Body of pancreas (tissue), 4 donors: Measurements from ENCODE around the gene DTNA. TPM values are rescaled to one million over a fixed set of nuclear protein-coding genes. Genes with fewer than 3 reads are reported as not detected.

ENCODE experiments used
- ATAC-seq: fragments of 150-250 bp; one replicate; pipeline ENCODE4 v1.9.1; 2016
- DNase-seq, 4 donors: peaks; one replicate each; pipeline ENCODE4 v3.0.0-alpha.2; 2019
- H3K27ac ChIP-seq, 4 donors: fragments of 200-600 bp; sonication (generic); 1 replicate in 3 of 4; 2 replicates in 1 of 4; pipeline versions ENCODE4 v1.5.1 to v1.6.1; 2016 to 2019; ENCODE audit warnings: mild to moderate bottlenecking in 1 of 4, mixed read lengths in 1 of 4, moderate library complexity in 1 of 4
- H3K27me3 ChIP-seq, 2 donors: fragments of 200-600 bp; sonication (generic); one replicate each; pipeline ENCODE4 v1.6.0; 2016; ENCODE audit warnings: mild to moderate bottlenecking in 1 of 2
- H3K36me3 ChIP-seq, 2 donors: fragments of 200-600 bp; sonication (generic); replicated peaks in 1 of 2; 2 replicates each; pipeline ENCODE4 v1.5.1; 2016; ENCODE audit warnings: low read depth in 2 of 2; ENCODE audit not compliant: insufficient read depth in 1 of 2
- H3K4me1 ChIP-seq: fragments of 200-600 bp; sonication (generic); one replicate; pipeline ENCODE4 v1.6.0; 2016
- H3K4me3 ChIP-seq, 2 donors: fragments of 200-600 bp; sonication (generic); 1 replicate in 1 of 2; 2 replicates in 1 of 2; pipeline ENCODE4 v1.5.1; 2016 to 2019
- H3K9me3 ChIP-seq, 3 donors: fragments of 200-600 bp; sonication (generic); 1 replicate in 2 of 3; 2 replicates in 1 of 3; pipeline ENCODE4 v1.5.1; 2016
- CTCF ChIP-seq, 7 experiments: fragments of 450-650 bp in 4 of 7; fragments of 200-600 bp in 3 of 7; sonication (generic) in 3 of 7; IDR thresholded peaks; one replicate each; pipeline ENCODE4 v1.5.1; 2016 to 2019; ENCODE audit warnings: antibody characterized with exemption in 7 of 7
- POLR2A ChIP-seq, 3 donors: fragments of 450-650 bp; IDR thresholded peaks; one replicate each; pipeline ENCODE4 v1.6.1; 2016; ENCODE audit warnings: antibody characterized with exemption in 3 of 3, mild to moderate bottlenecking in 2 of 3
- WGBS, 2 donors: methylation state at CpG; one replicate each; pipeline ENCODE4 v1.1.5; 2017; 5-methylcytosine and 5-hydroxymethylcytosine counted together
- intact Hi-C: fragments of 100-400 bp; cut with DNase I; formaldehyde crosslinking; loops from one replicate; pipeline ENCODE4 v1.15.1; 2023
- total RNA-seq, 2 donors: library from RNA; depleted of rRNA; stranded (reverse); fragments of >200 nt; gene quantifications; one replicate each; pipeline ENCODE4 v1.1.0, GENCODE V29; 2016

The DTNA gene
- total RNA-seq, 2 donors from 2014 or later: 31.0 to 32.2 TPM

- intact Hi-C loops: no loop called here
- TF ChIP-seq POLR2A (IDR thresholded peaks at IDR 0.05): no peak
- no peak for TF ChIP-seq CTCF (IDR thresholded peaks at IDR 0.05)
- Histone ChIP-seq H3K36me3 (no peaks in the 10 kb centered on the region), H3K9me3 (no peaks in the 10 kb centered on the region), H3K4me1 (no peaks in the 10 kb centered on the region), H3K4me3 (no peak overlapping the region), H3K27ac (no peak overlapping the region), H3K27me3 (no peaks in the 10 kb centered on the region)
- DNase-seq (no peak), ATAC-seq (no peak)
- 95 to 100% methylated on average over 3 of the region's 3 CpGs for WGBS, 2 donors
Observed at GRCh38 chr18:34863702-34864101, 153.6 kb downstream of the DTNA start.

GRCh38 chr18:34864836-34865497 is 154.9 kb downstream of the DTNA start:
- no peaks in the 10 kb centered on the region for H3K36me3 ChIP-seq
- 84 to 98% methylated on average over 3 of the region's 3 CpGs for WGBS, 2 donors
- H3K4me3 ChIP-seq: no peak overlapping the region
- no peak for TF ChIP-seq CTCF (IDR thresholded peaks at IDR 0.05)
- no peak for TF ChIP-seq POLR2A (IDR thresholded peaks at IDR 0.05)
- no peak for ATAC-seq
- no peak for DNase-seq
- H3K27me3 ChIP-seq: no peaks in the 10 kb centered on the region
- no peak overlapping the region for H3K27ac ChIP-seq
- intact Hi-C loops: no loop called here
- H3K4me1 ChIP-seq: no peaks in the 10 kb centered on the region
- H3K9me3 ChIP-seq: no peaks in the 10 kb centered on the region

- no peaks in the 10 kb centered on the region for H3K4me1 ChIP-seq
- DNase-seq: no peak
- H3K27ac ChIP-seq: no peak overlapping the region
- no peak overlapping the region for H3K4me3 ChIP-seq
- intact Hi-C loops: no loop called here
- H3K27me3 ChIP-seq: no peaks in the 10 kb centered on the region
- 88% methylated on average over 2 of the region's 2 CpGs for WGBS, 2 donors
- no peaks in the 10 kb centered on the region for H3K36me3 ChIP-seq
- no peak for TF ChIP-seq POLR2A (IDR thresholded peaks at IDR 0.05)
- no peak for TF ChIP-seq CTCF (IDR thresholded peaks at IDR 0.05)
- ATAC-seq: no peak
- no peaks in the 10 kb centered on the region for H3K9me3 ChIP-seq
Observed at GRCh38 chr18:34866310-34866709, 156.2 kb downstream of the DTNA start.

GRCh38 chr18:34866739-34867138 is 156.6 kb downstream of the DTNA start:
- H3K4me3 ChIP-seq: no peak overlapping the region
- intact Hi-C loops: no loop called here
- H3K36me3 ChIP-seq: no peaks in the 10 kb centered on the region
- H3K4me1 ChIP-seq: no peaks in the 10 kb centered on the region
- 71 to 77% methylated on average over 4 of the region's 4 CpGs for WGBS, 2 donors
- TF ChIP-seq POLR2A (IDR thresholded peaks at IDR 0.05) (no peak), CTCF (IDR thresholded peaks at IDR 0.05) (peak in 2 of 7 experiments; percentile 15 to 17)
- H3K9me3 ChIP-seq: no peaks in the 10 kb centered on the region
- no peak for DNase-seq
- no peak for ATAC-seq
- no peaks in the 10 kb centered on the region for H3K27me3 ChIP-seq
- no peak overlapping the region for H3K27ac ChIP-seq

- TF ChIP-seq POLR2A (IDR thresholded peaks at IDR 0.05) (no peak), CTCF (IDR thresholded peaks at IDR 0.05) (no peak)
- ATAC-seq (no peak), DNase-seq (peak in 1 of 4 donors; percentile 11)
- Histone ChIP-seq H3K36me3 (no peaks in the 10 kb centered on the region), H3K4me3 (no peak overlapping the region), H3K4me1 (no peaks in the 10 kb centered on the region), H3K27ac (no peak overlapping the region), H3K9me3 (no peaks in the 10 kb centered on the region), H3K27me3 (no peaks in the 10 kb centered on the region)
- WGBS, 2 donors: 87 to 88% methylated on average over 7 of the region's 7 CpGs
- intact Hi-C loops: no loop called here
Observed at GRCh38 chr18:34867520-34867919, 157.4 kb downstream of the DTNA start.
